CD8-positive, alpha-beta memory T cell (primary cell): ENCODE measurements around the gene RHOB. TPM values are rescaled to one million over a fixed set of nuclear protein-coding genes. Genes with fewer than 3 reads are reported as not detected.

Experiments used
- CTCF ChIA-PET: fragments of 350-600 bp; sonication (Branson Sonifier 250); formaldehyde crosslinking; loops from one replicate; lab custom pipeline; 2021; ENCODE audit warnings: antibody characterized with exemption; lab: Charles Lee
- POLR2A ChIA-PET: fragments of 350-600 bp; sonication (Branson Sonifier 250); formaldehyde crosslinking; loops from one replicate; lab custom pipeline; 2021; ENCODE audit warnings: antibody characterized with exemption; lab: Charles Lee
- DNase-seq, 5 donors: peaks; one replicate each; pipeline versions ENCODE4 v3.0.0 to v3.0.0-alpha.2; 2020 to 2022; ENCODE audit warnings: mixed read lengths in 1 of 5
- H3K27ac ChIP-seq: one replicate; pipeline ENCODE4 v1.7.0; 2013; ENCODE audit warnings: low read depth, mild to moderate bottlenecking, low read length, moderate library complexity
- H3K27me3 ChIP-seq: 2 replicates; pipeline ENCODE4 v1.7.0; 2013; ENCODE audit warnings: low read length, mild to moderate bottlenecking; ENCODE audit not compliant: insufficient read depth, poor library complexity, severe bottlenecking
- H3K36me3 ChIP-seq: 2 replicates; pipeline ENCODE4 v1.7.0; 2013; ENCODE audit warnings: mild to moderate bottlenecking, low read length, moderate library complexity; ENCODE audit not compliant: insufficient read depth
- H3K4me1 ChIP-seq: 2 replicates; pipeline ENCODE4 v1.7.0; 2013; ENCODE audit warnings: mild to moderate bottlenecking, low read length, moderate library complexity; ENCODE audit not compliant: insufficient read depth
- H3K4me3 ChIP-seq: 2 replicates; pipeline ENCODE4 v1.7.0; 2013; ENCODE audit warnings: mild to moderate bottlenecking, low read length
- H3K9me3 ChIP-seq: 2 replicates; pipeline ENCODE4 v1.7.0; 2013; ENCODE audit warnings: mild to moderate bottlenecking, low read length
- H3K27ac Mint-ChIP-seq, 8 donors: one replicate each; pipeline ENCODE4 v1.8.0; 2020 to 2021; ENCODE audit warnings: mixed read lengths in 8 of 8, mild to moderate bottlenecking in 6 of 8, inconsistent platforms in 3 of 8, moderate library complexity in 3 of 8
- H3K27me3 Mint-ChIP-seq, 2 donors: one replicate each; pipeline ENCODE4 v1.8.0; 2020 to 2021; ENCODE audit warnings: mixed read lengths in 2 of 2, mild to moderate bottlenecking in 1 of 2, moderate library complexity in 1 of 2
- H3K36me3 Mint-ChIP-seq, 3 donors: one replicate each; pipeline ENCODE4 v1.8.0; 2020 to 2021; ENCODE audit warnings: mixed read lengths in 3 of 3, inconsistent platforms in 1 of 3, mild to moderate bottlenecking in 1 of 3
- H3K4me1 Mint-ChIP-seq, 3 donors: one replicate each; pipeline ENCODE4 v1.8.0; 2020 to 2021; ENCODE audit warnings: mixed read lengths in 3 of 3, inconsistent platforms in 1 of 3, mild to moderate bottlenecking in 1 of 3
- H3K4me3 Mint-ChIP-seq, 7 donors: one replicate each; pipeline ENCODE4 v1.8.0; 2020 to 2021; ENCODE audit warnings: mixed read lengths in 7 of 7, mild to moderate bottlenecking in 6 of 7, moderate library complexity in 4 of 7, inconsistent platforms in 2 of 7
- H3K9me3 Mint-ChIP-seq, 5 donors: one replicate each; pipeline ENCODE4 v1.8.0; 2020 to 2022; ENCODE audit warnings: mixed read lengths in 5 of 5, mild to moderate bottlenecking in 3 of 5, moderate library complexity in 2 of 5, inconsistent platforms in 1 of 5
- polyA plus RNA-seq: library from polyadenylated mRNA; unstranded; fragments of 300-500 nt; fragmentation: Illumina TruSeq; gene quantifications from one replicate; pipeline ENCODE4 v1.2.3, GENCODE V29; 2021
- total RNA-seq, 2 experiments: library from RNA; stranded (reverse); gene quantifications; one replicate each; pipeline ENCODE4 v1.2.3, GENCODE V29; 2021

The RHOB gene
- total and polyA plus RNA-seq, 3 experiments from 2014 or later: 3.4 to 27.4 (median 27.4) TPM

- Histone ChIP-seq H3K9me3 (no peaks in the 10 kb centered on the region), H3K4me1 (peaks cover 6% of the 10 kb centered on the region), H3K36me3 (no peaks in the 10 kb centered on the region), H3K4me3 (no peak overlapping the region), H3K27ac (no peak overlapping the region), H3K27me3 (no peaks in the 10 kb centered on the region)
- H3K36me3 Mint-ChIP-seq: no peaks in the 10 kb centered on the region
- no peak for DNase-seq
- H3K4me3 Mint-ChIP-seq: no peak overlapping the region
- POLR2A ChIA-PET: no interaction called here
- no peaks in the 10 kb centered on the region for H3K9me3 Mint-ChIP-seq
- CTCF ChIA-PET: interaction anchor here (0.9 to 1.7 kb wide), 5 partner anchors 8 to 190 kb away, joined by 3 to 4 read pairs (median 3); no protein-coding TSS in a partner anchor
- no peak overlapping the region for H3K27ac Mint-ChIP-seq
- H3K4me1 Mint-ChIP-seq: peaks cover 0 to 17% (median 5%) of the 10 kb centered on the region in 3 donors
- H3K27me3 Mint-ChIP-seq: peaks cover 3 to 36% of the 10 kb centered on the region in 2 donors
Observed at GRCh38 chr2:20452551-20452950, 5.7 kb downstream of the RHOB start.

- Mint-ChIP-seq H3K36me3 (no peaks in the 10 kb centered on the region), H3K9me3 (no peaks in the 10 kb centered on the region), H3K4me1 (peaks cover 0 to 12% (median 2%) of the 10 kb centered on the region in 3 donors), H3K27me3 (peaks cover 1 to 36% of the 10 kb centered on the region in 2 donors), H3K4me3 (no peak overlapping the region), H3K27ac (no peak overlapping the region)
- Histone ChIP-seq H3K9me3 (no peaks in the 10 kb centered on the region), H3K27me3 (no peaks in the 10 kb centered on the region), H3K4me3 (no peak overlapping the region), H3K36me3 (no peaks in the 10 kb centered on the region), H3K27ac (no peak overlapping the region), H3K4me1 (peaks cover under 1% of the 10 kb centered on the region)
- POLR2A ChIA-PET: no interaction called here
- CTCF ChIA-PET: interaction anchor here (1.2 to 1.7 kb wide), 3 partner anchors 16 to 189 kb away, joined by 3 to 4 read pairs (median 3); no protein-coding TSS in a partner anchor
- no peak for DNase-seq
Observed at GRCh38 chr2:20453087-20453486, 6.2 kb downstream of the RHOB start.

GRCh38 chr2:20454036-20454981, 7.4 kb downstream of the RHOB start:
- no peak overlapping the region for H3K4me3 ChIP-seq
- H3K4me1 Mint-ChIP-seq: peaks cover 0 to 4% (median 2%) of the 10 kb centered on the region in 3 donors
- H3K36me3 ChIP-seq: no peaks in the 10 kb centered on the region
- DNase-seq: no peak
- CTCF ChIA-PET: no interaction called here
- H3K4me1 ChIP-seq: no peaks in the 10 kb centered on the region
- no peak overlapping the region for H3K27ac ChIP-seq
- H3K9me3 ChIP-seq: no peaks in the 10 kb centered on the region
- H3K27me3 Mint-ChIP-seq: peaks cover 1 to 42% of the 10 kb centered on the region in 2 donors
- POLR2A ChIA-PET: no interaction called here
- no peak overlapping the region for H3K27ac Mint-ChIP-seq
- no peaks in the 10 kb centered on the region for H3K9me3 Mint-ChIP-seq
- no peaks in the 10 kb centered on the region for H3K27me3 ChIP-seq
- H3K36me3 Mint-ChIP-seq: no peaks in the 10 kb centered on the region
- no peak overlapping the region for H3K4me3 Mint-ChIP-seq

- Histone ChIP-seq H3K4me3 (no peak overlapping the region), H3K9me3 (no peaks in the 10 kb centered on the region), H3K36me3 (no peaks in the 10 kb centered on the region), H3K27me3 (no peaks in the 10 kb centered on the region), H3K4me1 (no peaks in the 10 kb centered on the region), H3K27ac (no peak overlapping the region)
- DNase-seq: no peak
- Mint-ChIP-seq H3K9me3 (peaks cover 0 to 4% (median 0%) of the 10 kb centered on the region in 5 donors), H3K4me3 (no peak overlapping the region), H3K36me3 (no peaks in the 10 kb centered on the region), H3K4me1 (no peaks in the 10 kb centered on the region), H3K27me3 (peaks cover 1 to 46% of the 10 kb centered on the region in 2 donors), H3K27ac (no peak overlapping the region)
- ChIA-PET POLR2A (no interaction called here), CTCF (no interaction called here)
Observed at GRCh38 chr2:20455076-20455587, 8.3 kb downstream of the RHOB start.

GRCh38 chr2:20456116-20456571, 9.3 kb downstream of the RHOB start:
- no peak overlapping the region for H3K4me3 Mint-ChIP-seq
- Histone ChIP-seq H3K27me3 (no peaks in the 10 kb centered on the region), H3K27ac (no peak overlapping the region), H3K4me1 (no peaks in the 10 kb centered on the region), H3K9me3 (no peaks in the 10 kb centered on the region), H3K4me3 (no peak overlapping the region), H3K36me3 (no peaks in the 10 kb centered on the region)
- H3K27ac Mint-ChIP-seq: no peak overlapping the region
- CTCF ChIA-PET: no interaction called here
- H3K27me3 Mint-ChIP-seq: peaks cover 1 to 46% of the 10 kb centered on the region in 2 donors
- H3K36me3 Mint-ChIP-seq: no peaks in the 10 kb centered on the region
- POLR2A ChIA-PET: no interaction called here
- no peak for DNase-seq
- peaks cover 0 to 4% (median 0%) of the 10 kb centered on the region in 5 donors for H3K9me3 Mint-ChIP-seq
- no peaks in the 10 kb centered on the region for H3K4me1 Mint-ChIP-seq

GRCh38 chr2:20456636-20457426, 10.0 kb downstream of the RHOB start:
- no peak for DNase-seq
- POLR2A ChIA-PET: no interaction called here
- H3K9me3 Mint-ChIP-seq: peaks cover 0 to 4% (median 0%) of the 10 kb centered on the region in 5 donors
- CTCF ChIA-PET: interaction anchor here (1.6 kb wide), 1 partner anchor 9 kb away, joined by 6 read pairs; the partner anchor contains the start of gene RHOB
- H3K27me3 Mint-ChIP-seq: peaks cover 1 to 42% of the 10 kb centered on the region in 2 donors
- no peak overlapping the region for H3K4me3 Mint-ChIP-seq
- Histone ChIP-seq H3K27me3 (no peaks in the 10 kb centered on the region), H3K9me3 (no peaks in the 10 kb centered on the region), H3K4me3 (no peak overlapping the region), H3K36me3 (no peaks in the 10 kb centered on the region), H3K4me1 (no peaks in the 10 kb centered on the region), H3K27ac (no peak overlapping the region)
- no peak overlapping the region for H3K27ac Mint-ChIP-seq
- H3K4me1 Mint-ChIP-seq: no peaks in the 10 kb centered on the region
- H3K36me3 Mint-ChIP-seq: no peaks in the 10 kb centered on the region

GRCh38 chr2:20457661-20458630, 11.1 kb downstream of the RHOB start:
- peaks cover 0 to 4% (median 0%) of the 10 kb centered on the region in 5 donors for H3K9me3 Mint-ChIP-seq
- no peaks in the 10 kb centered on the region for H3K9me3 ChIP-seq
- peak overlapping the region in 1 of 8 donors; percentile 26 for H3K27ac Mint-ChIP-seq
- H3K27ac ChIP-seq: no peak overlapping the region
- no peak overlapping the region for H3K4me3 Mint-ChIP-seq
- peaks cover 3 to 40% of the 10 kb centered on the region in 2 donors for H3K27me3 Mint-ChIP-seq
- POLR2A ChIA-PET: no interaction called here
- H3K36me3 ChIP-seq: no peaks in the 10 kb centered on the region
- H3K36me3 Mint-ChIP-seq: no peaks in the 10 kb centered on the region
- no peaks in the 10 kb centered on the region for H3K4me1 Mint-ChIP-seq
- CTCF ChIA-PET: interaction anchor here (0.9 to 1.6 kb wide), 2 partner anchors 10 to 21 kb away, joined by 3 to 6 read pairs; partner anchors contain the start of gene RHOB
- no peak overlapping the region for H3K4me3 ChIP-seq
- DNase-seq: no peak
- H3K4me1 ChIP-seq: no peaks in the 10 kb centered on the region
- no peaks in the 10 kb centered on the region for H3K27me3 ChIP-seq
